Colon (tissue), 2 donors: Measurements from ENCODE around the gene NECTIN1.
"Not testable (repeated sequence)": the region's sequence is repeated elsewhere in the genome, so short reads cannot be mapped to it uniquely, and the experiment has no call there.

Experiments
- FAIRE-seq: peaks from 2 replicates; lab custom pipeline; 2012; peaks lifted over from hg19 to GRCh38; lab: Jason Lieb, UNC
- donor health status: control.
- donor health status: control.

The NECTIN1 gene

GRCh38 chr11:119616586-119617339 is 112.2 kb downstream of the NECTIN1 start:
- FAIRE-seq = no peak

GRCh38 chr11:119615882-119616196 is 113.2 kb downstream of the NECTIN1 start:
- FAIRE-seq = no peak

GRCh38 chr11:119615003-119615881 is 113.8 kb downstream of the NECTIN1 start:
- no peak for FAIRE-seq

- FAIRE-seq = no peak
Measured at GRCh38 chr11:119614222-119615002, 114.6 kb downstream of the NECTIN1 start.

- no peak for FAIRE-seq
Measured at GRCh38 chr11:119612814-119613213, 116.2 kb downstream of the NECTIN1 start.

GRCh38 chr11:119610836-119611426 is 118.1 kb downstream of the NECTIN1 start:
- no peak for FAIRE-seq

- FAIRE-seq = no peak
Measured at GRCh38 chr11:119608781-119609180, 120.2 kb downstream of the NECTIN1 start.

GRCh38 chr11:119608201-119608600 is 120.8 kb downstream of the NECTIN1 start:
- no peak for FAIRE-seq

- FAIRE-seq = no peak
Measured at GRCh38 chr11:119607726-119608125, 121.3 kb downstream of the NECTIN1 start.

- FAIRE-seq = no peak
Measured at GRCh38 chr11:119605137-119605665, 123.8 kb downstream of the NECTIN1 start.

GRCh38 chr11:119602745-119603373 is 126.1 kb downstream of the NECTIN1 start:
- FAIRE-seq = no peak

GRCh38 chr11:119599864-119600541 is 129.0 kb downstream of the NECTIN1 start:
- no peak for FAIRE-seq

GRCh38 chr11:119595941-119596340 is 133.1 kb downstream of the NECTIN1 start:
- not testable (repeated sequence) for FAIRE-seq

GRCh38 chr11:119594639-119595249 is 134.3 kb downstream of the NECTIN1 start:
- no peak for FAIRE-seq

GRCh38 chr11:119593346-119593745 is 135.7 kb downstream of the NECTIN1 start:
- FAIRE-seq = no peak

- FAIRE-seq = no peak
Measured at GRCh38 chr11:119592642-119593041, 136.4 kb downstream of the NECTIN1 start.

- no peak for FAIRE-seq
Measured at GRCh38 chr11:119591836-119592310, 137.1 kb downstream of the NECTIN1 start.

GRCh38 chr11:119590651-119591351 is 138.2 kb downstream of the NECTIN1 start:
- no peak for FAIRE-seq

GRCh38 chr11:119589001-119589400 is 140.0 kb downstream of the NECTIN1 start:
- FAIRE-seq = no peak
